ENCODE results near the gene AMOTL1.

AMOTL1 gene

DNA sequence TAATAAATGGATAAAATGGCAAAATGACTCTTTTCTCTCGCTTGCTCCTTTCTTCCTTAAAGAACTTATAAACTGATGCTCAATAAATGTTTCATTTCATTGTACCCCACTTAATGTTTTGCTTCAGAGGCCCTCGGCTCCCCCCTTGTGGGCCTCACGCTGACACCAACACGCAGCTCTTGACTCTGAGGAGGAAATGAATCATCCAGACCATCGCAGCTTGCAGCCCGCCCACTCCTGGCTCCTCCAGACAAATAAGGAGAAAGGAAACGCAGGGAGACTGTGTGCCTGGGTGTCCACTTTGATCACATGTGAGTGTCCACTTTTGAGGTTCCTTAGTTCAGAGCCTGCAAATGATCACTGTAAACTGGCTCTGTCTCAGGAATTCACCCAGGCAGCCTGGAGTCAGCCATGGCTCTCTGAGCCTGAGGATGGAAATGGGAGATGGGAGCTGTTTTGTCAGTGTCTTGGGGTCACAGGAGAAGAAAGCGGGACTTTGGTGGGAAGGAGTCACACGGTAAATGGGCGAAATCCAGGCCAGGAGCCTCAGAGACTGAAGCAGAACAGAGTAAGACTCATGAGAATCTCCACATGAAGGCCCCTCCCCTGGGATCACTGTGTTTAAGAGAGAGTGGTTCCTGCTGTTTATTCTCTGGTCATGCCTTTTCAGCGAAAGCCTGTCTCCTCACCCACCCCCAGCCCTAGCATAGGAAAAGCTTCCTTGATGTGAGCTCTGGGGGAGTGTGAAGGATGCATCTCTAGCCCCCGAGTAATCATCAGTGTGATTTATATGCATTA lies 108.7 kb downstream of the AMOTL1 start:
- Mint-ChIP-seq H3K27ac (no peak overlapping the region), H3K36me3 (peaks cover 2% of the 10 kb centered on the region), H3K4me1 (peaks cover 12% of the 10 kb centered on the region), H3K27me3 (peaks cover 12% of the 10 kb centered on the region), H3K9me3 (no peaks in the 10 kb centered on the region), H3K4me3 (no peak overlapping the region)
- no peak for DNase-seq (ENCODE audit: low spot score in 2 of 2)
- ATAC-seq (ENCODE audit: low read depth): no peak

DNA sequence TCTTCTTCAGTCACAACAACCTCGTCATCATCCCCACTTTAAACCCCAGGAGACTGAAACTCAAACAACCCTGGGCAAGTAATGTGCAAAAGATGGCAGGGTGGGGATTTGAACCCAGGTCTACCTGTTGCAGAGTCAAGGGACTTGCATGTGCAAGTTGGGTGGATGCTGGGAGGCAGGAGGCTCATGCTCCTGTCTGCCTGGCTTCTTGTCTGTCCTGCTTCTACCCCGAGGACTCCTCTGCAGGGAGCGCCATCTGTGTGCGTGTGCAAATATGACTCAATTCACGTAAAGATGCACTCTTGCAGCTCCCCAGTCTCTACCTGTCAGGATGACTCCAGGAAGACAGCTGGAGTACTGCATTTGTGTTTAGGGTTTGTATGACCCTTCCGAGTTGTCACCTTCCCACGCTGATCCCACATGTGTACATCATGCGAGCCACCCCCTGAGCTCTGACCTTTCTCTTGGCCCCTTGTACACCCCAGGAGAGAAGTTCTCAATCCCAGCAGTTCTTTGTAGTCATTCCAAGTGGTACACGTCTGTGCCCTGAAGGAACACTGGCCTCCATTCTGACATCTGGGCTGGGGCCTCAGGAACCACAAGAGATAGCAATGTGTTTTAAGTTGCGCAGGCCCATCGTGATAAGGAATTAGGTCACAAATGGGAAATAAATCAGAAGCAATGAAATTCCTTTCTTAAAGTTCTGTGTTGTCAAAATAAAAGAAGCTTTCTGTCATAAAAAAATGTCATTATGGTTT lies 109.5 kb downstream of the AMOTL1 start:
- H3K27ac Mint-ChIP-seq: no peak overlapping the region
- DNase-seq (ENCODE audit: low spot score in 2 of 2): no peak

DNA sequence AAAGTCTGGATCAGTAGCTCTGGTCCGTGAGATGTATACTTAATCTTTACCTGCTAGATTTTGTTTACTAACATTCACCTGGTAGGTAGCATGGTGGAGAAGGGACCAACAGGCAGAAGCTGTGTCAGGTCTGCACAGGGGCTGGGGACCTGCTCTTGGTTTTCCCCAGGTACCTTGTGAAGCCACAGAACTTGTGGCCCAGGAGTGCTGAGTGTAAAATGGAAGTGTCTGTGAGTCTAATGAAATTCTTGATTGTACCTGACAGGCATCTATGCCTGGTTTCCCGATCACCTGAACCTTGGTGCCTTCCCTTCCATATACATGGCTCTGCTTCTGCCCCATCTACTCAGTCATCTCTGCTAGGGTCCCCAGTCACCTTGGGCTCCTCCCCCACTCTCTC lies 110.8 kb downstream of the AMOTL1 start:
- H3K9me3 Mint-ChIP-seq: no peaks in the 10 kb centered on the region
- no peak overlapping the region for H3K27ac Mint-ChIP-seq
- DNase-seq (ENCODE audit: low spot score in 2 of 2) (no peak), ATAC-seq (ENCODE audit: low read depth) (no peak)
- H3K27me3 Mint-ChIP-seq: peaks cover 10% of the 10 kb centered on the region
- peaks cover 2% of the 10 kb centered on the region for H3K36me3 Mint-ChIP-seq
- H3K4me3 Mint-ChIP-seq: no peak overlapping the region
- H3K4me1 Mint-ChIP-seq: peaks cover 12% of the 10 kb centered on the region

More for the DNA sequence above, 109.5 kb downstream of the AMOTL1 start:
- peaks cover 12% of the 10 kb centered on the region for H3K4me1 Mint-ChIP-seq
- H3K9me3 Mint-ChIP-seq: no peaks in the 10 kb centered on the region
- no peak overlapping the region for H3K4me3 Mint-ChIP-seq
- peaks cover 2% of the 10 kb centered on the region for H3K36me3 Mint-ChIP-seq
- peaks cover 10% of the 10 kb centered on the region for H3K27me3 Mint-ChIP-seq
- no peak for ATAC-seq (ENCODE audit: low read depth)

DNA sequence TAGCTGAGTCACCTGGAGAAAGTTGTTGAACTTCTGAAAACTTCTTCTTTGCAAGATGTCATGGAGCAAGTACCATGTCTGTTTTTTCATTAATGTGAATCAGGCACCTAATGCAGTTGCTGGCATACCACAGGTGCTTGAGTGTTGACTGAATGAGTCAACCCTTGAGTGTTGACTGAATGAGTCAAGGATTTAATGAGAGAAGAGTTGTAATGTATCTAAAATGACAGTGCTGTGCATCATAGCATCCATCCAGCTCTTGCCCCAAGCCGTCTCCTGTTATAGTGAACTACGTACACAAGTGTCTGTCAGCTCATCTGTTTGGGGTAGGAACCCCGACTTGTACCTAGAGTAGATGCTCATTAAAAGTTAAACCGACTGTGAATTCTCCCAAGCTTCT lies 112.1 kb downstream of the AMOTL1 start:
- no peak for ATAC-seq (ENCODE audit: low read depth)
- Mint-ChIP-seq H3K27me3 (peaks cover 7% of the 10 kb centered on the region), H3K4me3 (no peak overlapping the region), H3K9me3 (no peaks in the 10 kb centered on the region), H3K27ac (no peak overlapping the region), H3K36me3 (peaks cover 2% of the 10 kb centered on the region), H3K4me1 (peaks cover 14% of the 10 kb centered on the region)
- DNase-seq (ENCODE audit: low spot score in 2 of 2): no peak

DNA sequence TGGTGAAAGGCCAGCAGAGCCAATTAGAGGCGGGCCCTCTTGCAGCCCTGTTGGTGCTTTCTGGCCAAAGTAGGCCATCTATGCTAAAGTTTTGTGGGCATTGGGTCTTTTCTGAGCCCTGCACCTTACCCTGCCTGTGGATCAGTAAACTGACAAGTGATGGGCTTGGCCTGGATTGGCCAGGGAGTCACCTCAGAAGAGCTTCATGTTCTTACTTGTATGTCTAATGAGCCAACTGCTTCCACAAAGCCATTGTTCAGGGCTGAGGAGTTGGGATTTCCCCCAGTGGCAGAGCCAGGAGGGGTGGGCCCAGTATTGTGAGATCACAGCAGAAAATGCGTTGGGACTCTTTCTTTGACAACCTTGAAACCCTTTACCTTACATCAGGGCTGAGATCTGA lies 114.8 kb downstream of the AMOTL1 start:
- Mint-ChIP-seq H3K27me3 (peaks cover 3% of the 10 kb centered on the region), H3K9me3 (no peaks in the 10 kb centered on the region), H3K36me3 (peaks cover 2% of the 10 kb centered on the region), H3K27ac (no peak overlapping the region), H3K4me1 (peaks cover 3% of the 10 kb centered on the region), H3K4me3 (no peak overlapping the region)
- no peak for DNase-seq (ENCODE audit: low spot score in 2 of 2)
- no peak for ATAC-seq (ENCODE audit: low read depth)

DNA sequence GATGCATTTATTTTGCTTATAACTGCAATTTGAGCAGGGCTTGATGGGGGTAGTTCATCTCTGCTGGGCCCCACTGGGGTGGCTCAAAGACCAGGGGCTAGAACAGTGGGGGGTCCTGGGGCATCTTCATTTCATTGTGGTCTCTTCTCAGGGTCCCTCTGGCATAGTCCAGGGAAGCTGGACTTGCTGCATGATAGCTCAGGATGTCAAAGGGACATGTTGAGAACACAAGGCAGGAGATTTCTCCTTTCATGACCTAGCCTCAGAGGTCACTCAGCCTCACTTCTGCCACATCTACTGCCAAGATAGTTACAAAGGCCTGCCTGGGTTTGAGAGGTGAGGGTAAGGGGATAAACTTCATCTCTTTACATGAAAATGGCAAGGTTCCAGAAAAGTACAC lies 115.7 kb downstream of the AMOTL1 start:
- Mint-ChIP-seq H3K4me1 (peaks cover 3% of the 10 kb centered on the region), H3K36me3 (peaks cover 2% of the 10 kb centered on the region), H3K9me3 (no peaks in the 10 kb centered on the region), H3K27ac (no peak overlapping the region), H3K27me3 (peaks cover 3% of the 10 kb centered on the region), H3K4me3 (no peak overlapping the region)
- no peak for DNase-seq (ENCODE audit: low spot score in 2 of 2)
- no peak for ATAC-seq (ENCODE audit: low read depth)

DNA sequence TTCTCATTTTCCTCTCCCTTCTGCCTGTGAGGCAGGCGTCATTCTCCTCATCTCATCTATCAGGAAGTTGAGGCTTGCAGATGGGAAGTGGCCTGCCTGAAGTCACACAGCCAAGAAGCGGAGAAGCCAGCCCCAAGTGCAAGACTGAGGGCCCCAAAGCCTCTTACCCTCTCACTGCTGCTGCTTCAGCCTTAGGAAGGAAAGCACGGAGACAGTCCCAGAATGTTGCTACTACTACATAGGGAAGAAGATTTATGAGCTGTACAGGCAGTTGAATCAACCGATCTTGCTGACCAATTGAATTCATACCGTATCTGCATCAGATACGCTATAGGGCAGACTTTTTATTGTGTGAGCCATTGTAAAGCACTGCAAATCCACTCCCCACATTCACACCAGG lies 116.2 kb downstream of the AMOTL1 start:
- ATAC-seq (ENCODE audit: low read depth) (no peak), DNase-seq (ENCODE audit: low spot score in 2 of 2) (no peak)
- Mint-ChIP-seq H3K36me3 (peaks cover under 1% of the 10 kb centered on the region), H3K27me3 (peaks cover under 1% of the 10 kb centered on the region), H3K9me3 (no peaks in the 10 kb centered on the region), H3K4me3 (no peak overlapping the region), H3K27ac (no peak overlapping the region), H3K4me1 (peaks cover 3% of the 10 kb centered on the region)

DNA sequence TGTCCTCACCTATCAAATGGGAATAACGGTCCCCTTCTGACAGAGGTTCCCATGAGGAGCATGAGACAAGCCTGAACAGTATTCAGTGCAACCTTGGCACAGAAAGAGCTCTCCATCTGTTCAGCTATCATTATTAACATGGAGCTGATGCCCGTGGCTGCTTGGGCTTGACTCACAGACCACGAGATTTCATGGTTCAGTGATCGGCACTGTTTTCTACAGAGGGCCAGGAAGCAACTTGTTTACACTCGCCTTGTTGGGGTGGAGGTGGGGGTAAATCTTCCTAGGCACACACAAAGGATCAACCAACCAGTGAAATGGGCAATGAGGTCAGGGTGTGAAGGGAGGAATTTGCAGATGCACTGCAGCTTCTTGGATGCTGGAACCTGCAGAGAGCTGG lies 117.0 kb downstream of the AMOTL1 start:
- no peaks in the 10 kb centered on the region for H3K36me3 Mint-ChIP-seq
- peaks cover 1% of the 10 kb centered on the region for H3K27me3 Mint-ChIP-seq
- no peak overlapping the region for H3K27ac Mint-ChIP-seq
- no peak overlapping the region for H3K4me3 Mint-ChIP-seq
- peaks cover 3% of the 10 kb centered on the region for H3K4me1 Mint-ChIP-seq
- H3K9me3 Mint-ChIP-seq: peaks cover 1% of the 10 kb centered on the region
- no peak for ATAC-seq (ENCODE audit: low read depth)
- DNase-seq (ENCODE audit: low spot score in 2 of 2): no peak

DNA sequence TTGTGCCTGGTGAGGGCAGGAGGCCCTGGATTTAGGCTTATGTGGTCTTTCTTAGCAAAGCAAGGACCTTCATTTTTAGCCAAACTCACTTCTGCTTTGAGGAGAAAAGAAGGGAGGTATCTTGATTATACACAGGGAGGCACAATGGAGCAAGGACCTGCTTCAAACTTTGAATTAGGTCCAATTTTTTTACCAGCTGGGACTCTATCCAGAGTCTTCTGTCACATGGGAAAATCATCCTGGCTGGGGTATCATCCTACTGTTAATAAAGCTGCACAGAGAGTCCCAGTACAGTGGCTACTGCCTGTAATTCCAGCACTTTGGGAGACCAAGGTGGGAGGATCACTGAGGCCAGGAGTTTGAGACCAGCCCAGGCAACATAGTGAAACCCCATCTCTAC lies 117.4 kb downstream of the AMOTL1 start:
- Mint-ChIP-seq H3K27me3 (peaks cover 1% of the 10 kb centered on the region), H3K9me3 (peaks cover 1% of the 10 kb centered on the region), H3K36me3 (no peaks in the 10 kb centered on the region), H3K4me3 (no peak overlapping the region), H3K27ac (no peak overlapping the region), H3K4me1 (peaks cover 3% of the 10 kb centered on the region)
- ATAC-seq (ENCODE audit: low read depth) (no peak), DNase-seq (ENCODE audit: low spot score in 2 of 2) (no peak)

DNA sequence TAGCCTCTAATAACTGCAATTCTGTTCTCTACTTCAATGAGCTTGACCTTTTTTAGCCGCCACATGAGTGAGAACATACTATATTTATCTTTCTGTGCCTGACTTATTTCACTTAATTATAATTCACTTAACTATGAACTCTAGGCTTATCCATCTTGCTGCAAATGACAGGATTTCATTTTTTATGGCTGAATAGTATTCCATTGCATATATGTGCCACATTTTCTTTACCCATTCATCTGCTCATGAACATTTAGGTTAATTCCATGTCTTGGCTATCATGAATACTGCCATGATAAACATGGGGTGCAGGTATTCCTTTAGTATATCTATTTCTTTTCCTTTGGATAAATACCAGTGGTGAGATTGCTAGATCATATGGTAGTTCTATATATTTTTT lies 120.0 kb downstream of the AMOTL1 start:
- H3K27ac Mint-ChIP-seq: no peak overlapping the region
- H3K27me3 Mint-ChIP-seq: peaks cover 3% of the 10 kb centered on the region
- no peak overlapping the region for H3K4me3 Mint-ChIP-seq
- peaks cover 3% of the 10 kb centered on the region for H3K4me1 Mint-ChIP-seq
- H3K36me3 Mint-ChIP-seq: peaks cover 2% of the 10 kb centered on the region
- DNase-seq (ENCODE audit: low spot score in 2 of 2) (no peak), ATAC-seq (ENCODE audit: low read depth) (no peak)
- H3K9me3 Mint-ChIP-seq: peaks cover 8% of the 10 kb centered on the region

DNA sequence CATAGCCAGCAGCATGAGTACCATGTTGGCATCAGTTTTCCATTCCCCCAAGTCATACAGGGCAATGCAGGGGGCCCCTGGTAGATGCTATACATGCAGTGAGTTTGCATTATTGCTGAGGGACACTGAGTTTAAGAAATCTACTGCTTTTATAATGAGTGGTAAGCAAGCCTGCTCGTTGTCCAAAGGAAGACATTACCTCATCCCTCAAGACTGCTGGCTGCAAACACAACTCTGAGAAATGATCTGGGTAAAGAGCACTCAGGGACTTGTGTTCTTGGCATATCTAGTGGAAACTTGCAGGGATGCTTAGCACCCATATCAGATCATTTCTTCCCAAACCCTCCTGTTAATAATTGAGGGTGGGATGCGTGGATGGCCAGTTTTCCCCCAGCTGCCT lies 127.3 kb downstream of the AMOTL1 start:
- Mint-ChIP-seq H3K27me3 (peaks cover 3% of the 10 kb centered on the region), H3K4me3 (no peak overlapping the region), H3K27ac (no peak overlapping the region), H3K4me1 (no peaks in the 10 kb centered on the region), H3K36me3 (peaks cover 2% of the 10 kb centered on the region), H3K9me3 (peaks cover 13% of the 10 kb centered on the region)
- DNase-seq (ENCODE audit: low spot score in 2 of 2) (no peak), ATAC-seq (ENCODE audit: low read depth) (no peak)

DNA sequence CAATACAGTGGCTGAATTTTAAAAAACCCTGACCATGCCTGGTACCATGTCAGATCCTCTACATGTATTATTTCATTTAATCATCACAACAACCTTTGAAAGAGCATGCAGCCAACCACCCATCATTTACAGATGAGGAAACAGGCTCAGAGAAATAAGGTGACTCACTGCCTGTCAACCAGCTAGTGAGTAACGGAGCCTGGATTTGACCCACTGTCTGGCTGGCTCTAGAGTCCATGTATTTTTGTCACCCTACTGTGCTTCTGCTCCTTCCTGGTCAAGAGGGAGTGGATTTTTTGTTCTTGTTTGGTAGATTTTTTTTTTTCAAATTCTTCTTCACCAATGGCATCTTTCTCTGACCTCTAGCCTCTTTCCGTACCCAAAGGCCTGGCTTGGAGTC lies 127.8 kb downstream of the AMOTL1 start:
- H3K4me3 Mint-ChIP-seq: no peak overlapping the region
- no peak for ATAC-seq (ENCODE audit: low read depth)
- peaks cover 4% of the 10 kb centered on the region for H3K27me3 Mint-ChIP-seq
- no peaks in the 10 kb centered on the region for H3K4me1 Mint-ChIP-seq
- H3K9me3 Mint-ChIP-seq: peaks cover 13% of the 10 kb centered on the region
- DNase-seq (ENCODE audit: low spot score in 2 of 2): no peak
- H3K36me3 Mint-ChIP-seq: peaks cover 2% of the 10 kb centered on the region
- H3K27ac Mint-ChIP-seq: no peak overlapping the region

DNA sequence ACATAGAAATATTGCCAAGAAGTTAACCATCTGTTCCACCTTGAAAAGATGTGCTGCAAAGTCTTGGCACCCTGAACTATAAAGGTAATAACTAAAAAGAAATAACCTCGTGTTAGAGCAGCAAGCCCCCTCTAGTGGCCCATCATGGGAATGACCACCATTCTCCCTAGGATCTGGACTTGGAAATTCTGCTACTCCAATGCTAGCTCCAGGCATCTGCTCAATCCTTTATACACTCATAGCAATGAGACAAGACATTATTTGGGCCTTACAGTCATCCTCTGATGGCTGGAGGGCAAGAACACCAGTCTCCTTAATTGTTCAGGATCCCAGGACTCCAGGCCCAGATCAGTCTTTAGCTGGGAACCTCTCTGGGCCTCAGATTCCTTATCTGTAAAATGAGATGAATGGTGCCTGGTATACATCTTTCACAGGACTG lies 129.2 kb downstream of the AMOTL1 start:
- no peaks in the 10 kb centered on the region for H3K36me3 Mint-ChIP-seq
- DNase-seq (ENCODE audit: low spot score in 2 of 2): peak; percentile 30 to 32
- peaks cover 6% of the 10 kb centered on the region for H3K27me3 Mint-ChIP-seq
- H3K4me3 Mint-ChIP-seq: no peak overlapping the region
- H3K4me1 Mint-ChIP-seq: no peaks in the 10 kb centered on the region
- H3K27ac Mint-ChIP-seq: no peak overlapping the region
- peaks cover 10% of the 10 kb centered on the region for H3K9me3 Mint-ChIP-seq
- no peak for ATAC-seq (ENCODE audit: low read depth)

DNA sequence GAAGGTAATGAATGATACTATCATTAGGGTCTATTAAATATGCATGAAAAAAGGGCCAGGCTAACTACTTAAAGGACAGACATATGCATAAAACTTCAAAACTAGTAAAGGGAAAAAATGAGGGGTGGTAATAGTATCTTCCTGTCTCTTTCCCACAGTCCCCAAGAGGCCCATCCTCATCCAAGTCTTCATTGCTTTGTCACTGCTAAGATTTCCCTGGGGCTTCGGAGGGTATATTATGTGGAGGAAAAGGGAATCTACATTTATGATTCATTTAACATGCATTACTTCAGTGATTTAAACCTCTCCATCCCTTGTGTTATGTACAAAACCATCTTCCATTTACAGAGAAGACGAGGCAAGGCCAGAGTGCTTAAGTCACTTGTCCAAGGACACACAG lies 139.1 kb downstream of the AMOTL1 start:
- H3K27me3 Mint-ChIP-seq: peaks cover 5% of the 10 kb centered on the region
- peaks cover 1% of the 10 kb centered on the region for H3K9me3 Mint-ChIP-seq
- H3K27ac Mint-ChIP-seq: no peak overlapping the region
- H3K4me3 Mint-ChIP-seq: no peak overlapping the region
- no peaks in the 10 kb centered on the region for H3K36me3 Mint-ChIP-seq
- no peak for DNase-seq (ENCODE audit: low spot score in 2 of 2)
- no peak for ATAC-seq (ENCODE audit: low read depth)
- H3K4me1 Mint-ChIP-seq: no peaks in the 10 kb centered on the region

Measured in memory B cell (primary cell).